Brain microvascular endothelial cell (primary cell): ENCODE data around the gene THBS2.

Experiments
- DNase-seq: peaks from one replicate; pipeline ENCODE4 v3.0.0-alpha.2; 2020
- H3K27ac ChIP-seq: fragments of 250-450 bp; sonication (Bioruptor Pico); 2 replicates; pipeline ENCODE4 v1.5.1; 2020; ENCODE audit warnings: mild to moderate bottlenecking, moderate library complexity
- H3K27me3 ChIP-seq: fragments of 250-450 bp; sonication (Bioruptor Pico); replicated peaks from 2 replicates; pipeline ENCODE4 v1.5.1; 2020; ENCODE audit warnings: mild to moderate bottlenecking
- H3K36me3 ChIP-seq: fragments of 250-450 bp; sonication (Bioruptor Pico); replicated peaks from 2 replicates; pipeline ENCODE4 v1.5.1; 2020; ENCODE audit warnings: mild to moderate bottlenecking
- H3K4me3 ChIP-seq: 2 replicates; pipeline ENCODE4 v1.5.1; 2011; ENCODE audit warnings: low read depth, mild to moderate bottlenecking, control low read depth, low read length, moderate library complexity
- in situ Hi-C: cut with HindIII; loops from 2 replicates; pipeline ENCODE4 v1.10.0; 2017; ENCODE audit warnings: low sequenced_read_pairs, low pct_ligation_motif_present
- TF ChIP-seq, protein P1 (sequence below): IDR thresholded peaks from 2 replicates; pipeline ENCODE4 v1.5.1; 2011; ENCODE audit warnings: low read depth, mild to moderate bottlenecking, moderate library complexity, low read length, control low read depth, inconsistent platforms; ENCODE audit errors: missing control alignments

The THBS2 gene

DNA sequence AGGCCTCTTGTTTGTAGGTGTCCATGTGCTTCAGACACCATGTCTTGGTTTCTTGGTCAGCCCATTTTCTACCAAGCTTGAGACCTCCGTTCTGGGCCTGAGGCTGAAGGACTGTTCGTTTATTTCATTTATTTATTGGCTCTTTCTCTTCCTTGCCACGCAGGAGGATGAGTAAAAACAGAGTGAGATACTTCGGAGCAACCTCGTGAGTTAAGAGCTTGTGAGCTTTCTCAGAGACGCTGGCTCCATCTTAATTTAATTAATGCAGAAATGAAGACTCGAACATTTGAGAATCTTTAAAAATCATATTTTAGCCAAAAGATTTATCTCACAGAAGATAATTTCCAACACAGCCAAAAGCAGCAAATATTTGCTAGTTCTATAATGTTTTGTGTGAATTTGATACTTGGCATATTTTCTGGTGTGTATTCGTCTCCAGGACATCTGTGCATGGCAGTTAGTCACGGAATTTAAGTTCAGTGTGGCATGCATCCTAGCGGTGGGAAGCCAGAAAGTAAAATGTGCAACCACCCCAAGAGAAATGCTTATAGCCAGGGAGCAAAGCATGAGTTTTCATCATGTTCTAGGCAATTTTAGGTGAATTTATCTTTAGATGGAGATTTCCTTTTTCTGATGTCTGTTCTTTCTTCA, 76.0 kb downstream of the THBS2 start:
- H3K36me3 ChIP-seq, result no peaks in the 10 kb centered on the region
- in situ Hi-C loops, result no loop called here
- no peaks in the 10 kb centered on the region for H3K27me3 ChIP-seq
- H3K27ac ChIP-seq, result no peak overlapping the region
- H3K4me3 ChIP-seq, result no peak overlapping the region
- TF ChIP-seq, protein P1, sequence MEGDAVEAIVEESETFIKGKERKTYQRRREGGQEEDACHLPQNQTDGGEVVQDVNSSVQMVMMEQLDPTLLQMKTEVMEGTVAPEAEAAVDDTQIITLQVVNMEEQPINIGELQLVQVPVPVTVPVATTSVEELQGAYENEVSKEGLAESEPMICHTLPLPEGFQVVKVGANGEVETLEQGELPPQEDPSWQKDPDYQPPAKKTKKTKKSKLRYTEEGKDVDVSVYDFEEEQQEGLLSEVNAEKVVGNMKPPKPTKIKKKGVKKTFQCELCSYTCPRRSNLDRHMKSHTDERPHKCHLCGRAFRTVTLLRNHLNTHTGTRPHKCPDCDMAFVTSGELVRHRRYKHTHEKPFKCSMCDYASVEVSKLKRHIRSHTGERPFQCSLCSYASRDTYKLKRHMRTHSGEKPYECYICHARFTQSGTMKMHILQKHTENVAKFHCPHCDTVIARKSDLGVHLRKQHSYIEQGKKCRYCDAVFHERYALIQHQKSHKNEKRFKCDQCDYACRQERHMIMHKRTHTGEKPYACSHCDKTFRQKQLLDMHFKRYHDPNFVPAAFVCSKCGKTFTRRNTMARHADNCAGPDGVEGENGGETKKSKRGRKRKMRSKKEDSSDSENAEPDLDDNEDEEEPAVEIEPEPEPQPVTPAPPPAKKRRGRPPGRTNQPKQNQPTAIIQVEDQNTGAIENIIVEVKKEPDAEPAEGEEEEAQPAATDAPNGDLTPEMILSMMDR, result peak; percentile 29
- DNase-seq, result no peak

DNA sequence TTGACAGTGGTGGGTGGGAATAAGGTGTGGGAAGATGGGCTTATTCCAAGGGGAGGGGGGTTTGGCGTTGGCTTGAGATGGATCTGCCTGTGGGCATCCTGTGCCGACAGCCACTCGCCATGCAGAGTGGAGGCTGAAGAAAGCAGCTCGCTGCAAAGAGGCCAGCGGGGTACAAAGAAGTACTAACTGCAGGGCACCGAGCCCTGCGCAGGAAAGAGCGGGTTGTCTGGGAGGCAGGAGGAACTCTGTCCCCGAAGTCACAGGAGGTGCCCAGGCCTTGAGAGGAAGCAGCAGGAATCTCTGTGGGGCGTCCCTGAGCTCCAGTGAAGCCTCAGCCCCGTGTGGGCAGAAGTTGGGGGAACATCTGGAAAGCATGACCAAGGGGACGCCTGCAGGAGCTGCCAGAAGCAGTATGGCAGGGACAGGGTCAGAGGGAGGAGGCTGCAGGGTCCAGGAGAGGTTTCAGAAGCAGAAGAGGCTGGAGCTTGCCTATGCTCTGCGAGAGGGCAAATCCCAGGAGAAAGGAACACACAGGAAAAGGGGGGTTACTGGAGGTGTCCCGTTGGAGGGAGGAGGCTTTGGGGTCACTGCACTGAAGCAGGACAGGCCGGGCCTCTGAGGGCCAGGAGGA, 77.2 kb downstream of the THBS2 start:
- H3K36me3 ChIP-seq, result no peaks in the 10 kb centered on the region
- in situ Hi-C loops, result no loop called here
- TF ChIP-seq, protein P1, result no peak
- H3K27me3 ChIP-seq, result no peaks in the 10 kb centered on the region
- no peak overlapping the region for H3K27ac ChIP-seq
- no peak overlapping the region for H3K4me3 ChIP-seq
- DNase-seq, result no peak

DNA sequence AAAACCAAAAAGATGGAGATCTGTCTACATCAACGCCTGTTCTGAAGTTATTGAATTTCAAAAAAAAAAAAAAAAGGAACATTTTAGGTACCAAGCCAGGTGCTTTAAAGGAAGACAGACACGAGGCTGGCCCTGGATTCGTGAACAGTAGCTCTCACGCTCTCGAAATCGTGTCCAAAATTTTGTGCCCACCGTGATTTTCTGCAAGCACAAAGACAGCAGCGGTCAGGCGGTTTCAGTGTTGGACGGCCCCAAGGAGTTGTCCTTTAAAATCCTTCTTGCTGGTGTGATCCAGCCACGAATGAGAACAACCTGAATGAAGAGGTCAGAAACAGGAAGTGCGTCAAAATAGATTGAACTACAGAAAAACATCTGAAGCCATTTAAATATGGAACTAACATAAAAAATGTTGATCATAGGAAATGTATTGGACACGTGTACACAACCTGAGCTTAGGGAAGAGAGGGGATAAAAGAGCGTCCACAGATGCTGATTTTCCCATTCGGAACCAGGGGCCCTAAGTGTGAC, 78.2 kb downstream of the THBS2 start:
- H3K27ac ChIP-seq, result no peak overlapping the region
- no peaks in the 10 kb centered on the region for H3K36me3 ChIP-seq
- DNase-seq, result no peak
- no peaks in the 10 kb centered on the region for H3K27me3 ChIP-seq
- TF ChIP-seq, protein P1, result no peak
- in situ Hi-C loops, result no loop called here
- H3K4me3 ChIP-seq, result no peak overlapping the region

DNA sequence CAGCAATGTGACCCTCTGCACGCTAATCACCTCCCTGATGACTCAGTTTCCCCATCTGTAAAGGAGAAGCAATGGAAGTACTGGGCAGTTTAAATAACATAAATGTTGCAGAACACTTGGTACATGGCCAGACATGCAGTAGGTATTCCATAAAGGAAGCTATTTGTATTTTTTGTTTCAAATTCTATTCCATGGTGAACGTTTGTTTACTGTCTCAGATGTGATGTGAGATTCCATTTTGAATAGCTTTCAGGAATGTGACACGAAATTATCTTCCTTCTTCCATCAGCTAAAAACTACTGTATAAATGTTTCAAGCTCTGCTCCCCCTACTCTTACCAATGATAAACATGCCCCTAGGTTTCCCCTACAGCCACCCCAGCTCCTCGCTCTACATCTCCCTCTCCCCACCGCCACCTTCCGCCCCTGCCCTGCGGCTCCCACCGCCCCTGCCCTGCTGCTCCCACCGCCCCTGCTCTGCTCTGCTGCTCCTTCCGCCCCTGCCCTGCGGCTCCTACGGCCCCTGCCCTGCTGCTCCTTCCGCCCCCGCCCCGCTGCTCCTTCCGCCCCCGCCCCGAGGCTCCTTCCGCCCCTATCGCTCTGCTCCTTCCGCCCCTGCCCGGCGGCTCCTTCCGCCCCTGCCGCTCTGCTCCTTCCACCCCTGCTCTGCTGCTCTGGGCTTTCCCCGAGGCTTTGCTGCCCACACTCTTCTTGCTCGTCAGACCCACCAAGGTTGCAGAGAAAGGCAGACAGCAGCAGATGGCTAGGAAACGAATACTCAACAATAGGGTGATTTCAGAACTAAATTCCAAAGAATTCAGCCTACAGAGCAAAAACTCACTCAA, 78.9 kb downstream of the THBS2 start:
- TF ChIP-seq, protein P1, result no peak

DNA sequence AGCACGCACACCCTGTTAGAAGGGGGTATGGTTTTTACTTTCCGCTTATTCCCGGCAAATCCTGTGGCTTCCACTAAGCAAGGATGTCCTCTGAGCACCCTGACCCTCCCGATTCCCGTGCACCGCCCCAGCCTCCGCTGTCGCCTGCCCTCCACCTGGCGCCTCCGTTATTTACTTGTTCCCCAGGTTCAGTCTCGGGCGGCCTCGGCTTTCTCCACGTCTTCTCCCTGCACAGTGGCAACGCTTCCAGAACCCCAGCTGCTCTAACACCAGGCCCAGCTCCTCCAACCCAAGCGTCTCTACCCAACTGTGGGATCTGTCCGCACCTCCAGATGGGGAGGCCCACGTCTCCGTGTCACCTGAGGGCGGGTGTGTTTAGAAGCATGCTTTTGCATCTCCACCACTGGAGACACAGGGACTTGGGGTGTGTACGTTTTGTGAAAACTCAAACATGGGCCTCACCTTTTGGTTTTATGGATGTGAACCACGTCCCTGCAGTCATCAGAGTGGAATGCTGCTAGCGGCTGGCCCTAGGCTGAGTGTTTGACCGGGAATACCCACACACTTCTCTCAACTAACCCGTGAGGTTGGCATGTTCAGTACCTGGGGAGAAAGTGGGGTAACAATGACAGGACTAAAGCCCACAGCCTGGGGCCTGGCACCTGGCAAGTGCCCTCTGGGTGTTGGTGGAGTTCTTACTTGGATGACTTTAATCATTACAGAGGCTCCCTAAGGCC, 79.9 kb downstream of the THBS2 start:
- no peaks in the 10 kb centered on the region for H3K27me3 ChIP-seq
- H3K27ac ChIP-seq, result no peak overlapping the region
- H3K4me3 ChIP-seq, result no peak overlapping the region
- in situ Hi-C loops, result no loop called here
- no peaks in the 10 kb centered on the region for H3K36me3 ChIP-seq
- no peak for DNase-seq
- TF ChIP-seq, protein P1, result no peak

More for the DNA sequence above, 78.9 kb downstream of the THBS2 start:
- Histone ChIP-seq H3K4me3 (no peak overlapping the region), H3K27ac (no peak overlapping the region), H3K36me3 (no peaks in the 10 kb centered on the region), H3K27me3 (no peaks in the 10 kb centered on the region)
- no peak for DNase-seq
- in situ Hi-C loops, result no loop called here
